ENCODE measurements around the gene PLD5. TPM values are rescaled to one million over a fixed set of nuclear protein-coding genes. Genes with fewer than 3 reads are reported as not detected.
A peak's percentile ranks its signal among the peaks of the same experiment; 100 is the strongest.

The PLD5 gene
- total RNA-seq, 1 experiment from 2014 or later: 1.8 TPM

- CTCF ChIA-PET: no interaction called here
- H3K36me3 Mint-ChIP-seq (ENCODE audit: insufficient read depth, unreplicated experiment): no peaks in the 10 kb centered on the region
These were observed 2.1 kb downstream of the PLD5 start for GRCh38 chr1:242522304-242522945.

DNA sequence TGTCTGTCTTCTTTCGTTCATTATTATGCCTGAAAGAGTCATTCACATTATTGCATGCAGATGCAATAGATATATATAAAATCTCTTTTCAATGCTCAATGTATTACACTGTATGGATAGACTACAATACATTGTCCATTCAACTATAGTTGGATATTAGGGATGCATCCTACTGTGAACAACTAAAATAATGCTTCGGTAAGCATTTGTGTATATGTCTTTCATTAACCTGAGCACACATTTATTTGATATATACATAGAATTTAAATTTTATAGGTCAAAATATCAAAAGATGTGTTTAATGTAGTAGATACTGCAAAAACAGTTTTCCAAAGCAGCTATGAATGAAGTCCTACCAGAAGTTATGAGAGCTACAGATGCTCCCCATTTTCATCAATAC, 8.9 kb downstream of the PLD5 start:
- POLR2A ChIA-PET: no interaction called here
- no peak for DNase-seq
- no peak overlapping the region for H3K4me3 Mint-ChIP-seq (ENCODE audit: unreplicated experiment)
- intact Hi-C loops (cut with micrococcal nuclease; ENCODE audit: unreplicated experiment): no loop called here
- Histone ChIP-seq H3K36me3 (ENCODE audit: control insufficient read depth, insufficient read depth, low read length) (no peaks in the 10 kb centered on the region), H3K27me3 (replicated peaks; ENCODE audit: control insufficient read depth, insufficient read depth, low read length) (no peaks in the 10 kb centered on the region), H3K4me3 (ENCODE audit: low read depth, low read length) (no peak overlapping the region), H3K9me3 (0 out of 2 replicates have a peak, but pooled peaks cover 5% of the 10 kb centered on the region), H3K4me1 (no peaks in the 10 kb centered on the region)
- no peaks in the 10 kb centered on the region for H3K36me3 Mint-ChIP-seq (ENCODE audit: insufficient read depth, unreplicated experiment)
- no peaks in the 10 kb centered on the region for H3K4me1 Mint-ChIP-seq (ENCODE audit: low read depth, unreplicated experiment)
- no peak for TF ChIP-seq CTCF (IDR thresholded peaks at IDR 0.05; ENCODE audit: insufficient read depth in 1 of 2, low read depth in 1 of 2, low read length in 1 of 2, severe bottlenecking in 1 of 2, unreplicated experiment in 1 of 2)
- no peak overlapping the region for H3K27ac Mint-ChIP-seq (ENCODE audit: unreplicated experiment)
- no peaks in the 10 kb centered on the region for H3K27me3 Mint-ChIP-seq (ENCODE audit: insufficient read depth, unreplicated experiment)
- CTCF ChIA-PET: no interaction called here
- BruUV-seq (replicated peaks): no TSS peak
- no peaks in the 10 kb centered on the region for H3K9me3 Mint-ChIP-seq (ENCODE audit: unreplicated experiment)

More at GRCh38 chr1:242522304-242522945, 2.1 kb downstream of the PLD5 start:
- POLR2A ChIA-PET: no interaction called here
- Mint-ChIP-seq H3K27me3 (ENCODE audit: insufficient read depth, unreplicated experiment) (peaks cover 4% of the 10 kb centered on the region), H3K9me3 (ENCODE audit: unreplicated experiment) (no peaks in the 10 kb centered on the region), H3K4me1 (ENCODE audit: low read depth, unreplicated experiment) (no peaks in the 10 kb centered on the region), H3K4me3 (ENCODE audit: unreplicated experiment) (peak overlapping the region; percentile 77), H3K27ac (ENCODE audit: unreplicated experiment) (no peak overlapping the region)
- intact Hi-C loops (cut with micrococcal nuclease; ENCODE audit: unreplicated experiment): no loop called here
- no peak for TF ChIP-seq CTCF (IDR thresholded peaks at IDR 0.05; ENCODE audit: insufficient read depth in 1 of 2, low read depth in 1 of 2, low read length in 1 of 2, severe bottlenecking in 1 of 2, unreplicated experiment in 1 of 2)
- no peak overlapping the region for H3K4me3 ChIP-seq (ENCODE audit: low read depth, low read length)
- no peaks in the 10 kb centered on the region for H3K9me3 ChIP-seq
- H3K36me3 ChIP-seq (ENCODE audit: control insufficient read depth, insufficient read depth, low read length): no peaks in the 10 kb centered on the region
- no peaks in the 10 kb centered on the region for H3K27me3 ChIP-seq (replicated peaks; ENCODE audit: control insufficient read depth, insufficient read depth, low read length)
- no peak for DNase-seq
- BruUV-seq (replicated peaks): no TSS peak
- H3K4me1 ChIP-seq: peaks cover 12% of the 10 kb centered on the region; the same call in 1 of the 2 replicates

- H3K9me3 Mint-ChIP-seq (ENCODE audit: unreplicated experiment): no peaks in the 10 kb centered on the region
- Histone ChIP-seq H3K27me3 (replicated peaks; ENCODE audit: control insufficient read depth, insufficient read depth, low read length) (no peaks in the 10 kb centered on the region), H3K4me1 (no peaks in the 10 kb centered on the region), H3K36me3 (ENCODE audit: control insufficient read depth, insufficient read depth, low read length) (no peaks in the 10 kb centered on the region), H3K4me3 (ENCODE audit: low read depth, low read length) (no peak overlapping the region), H3K9me3 (no peaks in the 10 kb centered on the region)
- TF ChIP-seq CTCF (IDR thresholded peaks at IDR 0.05; ENCODE audit: insufficient read depth in 1 of 2, low read depth in 1 of 2, low read length in 1 of 2, severe bottlenecking in 1 of 2, unreplicated experiment in 1 of 2): no peak
- no TSS peak for BruUV-seq (replicated peaks)
- H3K27ac Mint-ChIP-seq (ENCODE audit: unreplicated experiment): no peak overlapping the region
- CTCF ChIA-PET: no interaction called here
- intact Hi-C loops (cut with micrococcal nuclease; ENCODE audit: unreplicated experiment): no loop called here
- H3K4me1 Mint-ChIP-seq (ENCODE audit: low read depth, unreplicated experiment): no peaks in the 10 kb centered on the region
- no peak overlapping the region for H3K4me3 Mint-ChIP-seq (ENCODE audit: unreplicated experiment)
- no peaks in the 10 kb centered on the region for H3K27me3 Mint-ChIP-seq (ENCODE audit: insufficient read depth, unreplicated experiment)
- no peaks in the 10 kb centered on the region for H3K36me3 Mint-ChIP-seq (ENCODE audit: insufficient read depth, unreplicated experiment)
- no peak for DNase-seq
- POLR2A ChIA-PET: no interaction called here
These were observed 17.8 kb downstream of the PLD5 start for GRCh38 chr1:242506724-242507123.
